HUES48 (cell line): ENCODE results near the gene MLF1.

ENCODE experiments used
- H3K27ac ChIP-seq: one replicate; pipeline ENCODE4 v1.7.0; 2013; ENCODE audit warnings: low read depth, low read length, inconsistent platforms
- H3K27me3 ChIP-seq: 2 replicates; pipeline ENCODE4 v1.6.1; 2013; ENCODE audit warnings: mild to moderate bottlenecking, low read length; ENCODE audit not compliant: control insufficient read depth, insufficient read depth
- H3K36me3 ChIP-seq: 2 replicates; pipeline ENCODE4 v1.6.1; 2013; ENCODE audit warnings: low read length; ENCODE audit not compliant: control insufficient read depth, insufficient read depth
- H3K4me1 ChIP-seq: 2 replicates; pipeline ENCODE4 v1.6.1; 2013; ENCODE audit warnings: mild to moderate bottlenecking, low read length; ENCODE audit not compliant: control insufficient read depth, insufficient read depth
- H3K4me3 ChIP-seq: 2 replicates; pipeline ENCODE4 v1.5.1; 2013; ENCODE audit warnings: mild to moderate bottlenecking, low read depth, low read length
- H3K9ac ChIP-seq: 2 replicates; pipeline ENCODE4 v1.6.1; 2013; ENCODE audit warnings: mild to moderate bottlenecking, low read depth, low read length, moderate library complexity
- H3K9me3 ChIP-seq: 2 replicates; pipeline ENCODE4 v1.6.1; 2013; ENCODE audit warnings: low read length; ENCODE audit not compliant: control insufficient read depth, insufficient read depth

The MLF1 gene

GRCh38 chr3:158649791-158650190 is 78.8 kb downstream of the MLF1 start:
- Histone ChIP-seq H3K4me3 (no peak overlapping the region), H3K36me3 (peaks cover 84% of the 10 kb centered on the region), H3K27me3 (no peaks in the 10 kb centered on the region), H3K27ac (no peak overlapping the region), H3K9me3 (no peaks in the 10 kb centered on the region), H3K4me1 (peaks cover 6% of the 10 kb centered on the region), H3K9ac (no peak overlapping the region)

- no peaks in the 10 kb centered on the region for H3K27me3 ChIP-seq
- no peak overlapping the region for H3K27ac ChIP-seq
- no peak overlapping the region for H3K9ac ChIP-seq
- H3K9me3 ChIP-seq: no peaks in the 10 kb centered on the region
- no peaks in the 10 kb centered on the region for H3K4me1 ChIP-seq
- H3K4me3 ChIP-seq: no peak overlapping the region
- H3K36me3 ChIP-seq: peaks cover 92% of the 10 kb centered on the region
Measured at GRCh38 chr3:158651192-158651591, 80.2 kb downstream of the MLF1 start.

DNA sequence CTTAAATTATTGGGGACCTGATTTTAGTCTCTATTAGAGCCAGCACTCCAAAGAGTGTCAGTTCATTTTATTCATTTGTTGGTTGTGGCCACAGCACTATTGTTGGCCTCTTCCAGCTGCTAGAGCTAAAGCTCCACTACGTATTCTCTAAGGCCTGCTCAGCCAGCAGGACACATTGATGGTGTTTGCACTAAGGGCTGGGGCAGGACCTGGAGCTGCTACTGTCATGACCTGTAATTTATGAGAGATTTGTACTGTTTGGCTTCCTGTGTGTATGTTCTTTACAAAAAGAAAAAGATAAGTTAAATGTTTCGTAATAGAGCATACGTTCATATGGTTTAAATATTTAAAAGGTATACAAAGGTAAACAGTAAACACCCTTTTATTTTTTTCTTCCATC is 81.5 kb downstream of the MLF1 start:
- H3K9me3 ChIP-seq: no peaks in the 10 kb centered on the region
- H3K9ac ChIP-seq: no peak overlapping the region
- no peaks in the 10 kb centered on the region for H3K27me3 ChIP-seq
- no peaks in the 10 kb centered on the region for H3K4me1 ChIP-seq
- H3K4me3 ChIP-seq: no peak overlapping the region
- no peak overlapping the region for H3K27ac ChIP-seq
- peaks cover 91% of the 10 kb centered on the region for H3K36me3 ChIP-seq
